Measurements from ENCODE around the gene HDLBP.

DNA sequence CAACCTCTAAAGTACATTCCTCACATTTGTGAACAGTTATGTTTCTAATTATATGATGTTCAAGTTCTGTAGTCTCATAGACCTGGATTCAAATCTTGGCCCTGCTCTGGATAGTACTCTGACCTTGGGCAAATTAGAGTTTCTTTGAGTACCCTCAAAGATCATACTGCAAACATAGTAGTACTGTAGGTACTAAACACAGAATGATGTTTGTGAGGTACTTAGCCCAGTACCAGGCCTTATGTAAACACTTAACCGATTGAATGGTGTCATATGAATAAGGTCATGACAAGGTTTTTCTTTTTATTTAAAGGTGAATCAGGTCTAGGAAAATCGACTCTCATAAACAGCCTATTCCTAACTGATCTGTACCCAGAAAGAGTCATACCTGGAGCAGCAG is 19.3 kb upstream of the HDLBP start:
- TF ChIP-seq, protein P1, sequence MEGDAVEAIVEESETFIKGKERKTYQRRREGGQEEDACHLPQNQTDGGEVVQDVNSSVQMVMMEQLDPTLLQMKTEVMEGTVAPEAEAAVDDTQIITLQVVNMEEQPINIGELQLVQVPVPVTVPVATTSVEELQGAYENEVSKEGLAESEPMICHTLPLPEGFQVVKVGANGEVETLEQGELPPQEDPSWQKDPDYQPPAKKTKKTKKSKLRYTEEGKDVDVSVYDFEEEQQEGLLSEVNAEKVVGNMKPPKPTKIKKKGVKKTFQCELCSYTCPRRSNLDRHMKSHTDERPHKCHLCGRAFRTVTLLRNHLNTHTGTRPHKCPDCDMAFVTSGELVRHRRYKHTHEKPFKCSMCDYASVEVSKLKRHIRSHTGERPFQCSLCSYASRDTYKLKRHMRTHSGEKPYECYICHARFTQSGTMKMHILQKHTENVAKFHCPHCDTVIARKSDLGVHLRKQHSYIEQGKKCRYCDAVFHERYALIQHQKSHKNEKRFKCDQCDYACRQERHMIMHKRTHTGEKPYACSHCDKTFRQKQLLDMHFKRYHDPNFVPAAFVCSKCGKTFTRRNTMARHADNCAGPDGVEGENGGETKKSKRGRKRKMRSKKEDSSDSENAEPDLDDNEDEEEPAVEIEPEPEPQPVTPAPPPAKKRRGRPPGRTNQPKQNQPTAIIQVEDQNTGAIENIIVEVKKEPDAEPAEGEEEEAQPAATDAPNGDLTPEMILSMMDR (IDR thresholded peaks at IDR 0.05), result no peak
- TF ChIP-seq POLR2A (IDR thresholded peaks at IDR 0.05), result no peak

Measured in Peyer's patch (tissue), 4 donors.